Esophagus muscularis mucosa (tissue), 4 donors: ENCODE results near the gene ZDHHC8. TPM values are rescaled to one million over a fixed set of nuclear protein-coding genes. Genes with fewer than 3 reads are reported as not detected.
A peak's percentile ranks its signal among the peaks of the same experiment; 100 is the strongest.

ENCODE experiments used
- DNase-seq: peaks from one replicate; pipeline ENCODE4 v3.0.0-alpha.2; 2017; ENCODE audit errors: extremely low spot score
- H3K27ac ChIP-seq, 4 donors: fragments of 200-600 bp; sonication (generic); replicated peaks in 1 of 4; 1 replicate in 3 of 4; 2 replicates in 1 of 4; pipeline ENCODE4 v1.5.1; 2016 to 2019; ENCODE audit warnings: mild to moderate bottlenecking in 1 of 4
- H3K27me3 ChIP-seq, 4 donors: fragments of 200-600 bp; sonication (generic); one replicate each; pipeline versions ENCODE4 v1.5.1 to v1.6.0; 2016 to 2019
- H3K36me3 ChIP-seq, 4 donors: fragments of 200-600 bp; sonication (generic); one replicate each; pipeline ENCODE4 v1.5.1; 2016 to 2019
- H3K4me1 ChIP-seq, 4 donors: fragments of 200-600 bp; sonication (generic); one replicate each; pipeline ENCODE4 v1.5.1; 2016 to 2019
- H3K4me3 ChIP-seq, 4 donors: fragments of 200-600 bp; sonication (generic); 1 replicate in 2 of 4; 2 replicates in 2 of 4; pipeline ENCODE4 v1.5.1; 2016 to 2019; ENCODE audit warnings: mild to moderate bottlenecking in 4 of 4, moderate library complexity in 1 of 4
- H3K9me3 ChIP-seq, 4 donors: fragments of 200-600 bp; sonication (generic); 1 replicate in 3 of 4; 2 replicates in 1 of 4; pipeline ENCODE4 v1.5.1; 2016 to 2019
- EP300 ChIP-seq: sonication (generic); formaldehyde crosslinking; IDR thresholded peaks from one replicate; pipeline ENCODE4 v1.6.1; 2017; ENCODE audit warnings: antibody characterized with exemption
- POLR2A ChIP-seq: fragments of 450-650 bp; IDR thresholded peaks from one replicate; pipeline ENCODE4 v1.6.1; 2017; ENCODE audit warnings: antibody characterized with exemption, moderate library complexity, mild to moderate bottlenecking, low read depth
- POLR2AphosphoS5 ChIP-seq, 2 donors: sonication (generic); formaldehyde crosslinking; IDR thresholded peaks; one replicate each; pipeline ENCODE4 v1.6.1; 2017; ENCODE audit warnings: antibody characterized with exemption in 2 of 2
- WGBS: methylation state at CpG from one replicate; pipeline ENCODE4 v1.1.5; 2018; 5-methylcytosine and 5-hydroxymethylcytosine counted together
- intact Hi-C: fragments of 100-400 bp; cut with DNase I; formaldehyde crosslinking; loops from one replicate; pipeline ENCODE4 v1.15.1; 2023
- total RNA-seq, 4 donors: library from RNA; depleted of rRNA; stranded (reverse); fragments of >200 nt; gene quantifications; one replicate each; pipeline versions ENCODE4 v1.1.0 to v1.2.1, GENCODE V29; 2016
- TF ChIP-seq, protein P1 (sequence below), 3 experiments: fragments of 200-600 bp in 2 of 3; fragments of 450-650 bp in 1 of 3; sonication (generic) in 2 of 3; IDR thresholded peaks; one replicate each; pipeline ENCODE4 v1.5.1; 2017 to 2019; ENCODE audit warnings: antibody characterized with exemption in 3 of 3, mild to moderate bottlenecking in 2 of 3, moderate library complexity in 1 of 3

The ZDHHC8 gene
- total RNA-seq, 4 donors from 2014 or later = 11.8 to 33.2 (median 23.8) TPM

GRCh38 chr22:20111045-20111688 is 20.4 kb upstream of the ZDHHC8 start:
- no peak for TF ChIP-seq EP300
- TF ChIP-seq, protein P1, sequence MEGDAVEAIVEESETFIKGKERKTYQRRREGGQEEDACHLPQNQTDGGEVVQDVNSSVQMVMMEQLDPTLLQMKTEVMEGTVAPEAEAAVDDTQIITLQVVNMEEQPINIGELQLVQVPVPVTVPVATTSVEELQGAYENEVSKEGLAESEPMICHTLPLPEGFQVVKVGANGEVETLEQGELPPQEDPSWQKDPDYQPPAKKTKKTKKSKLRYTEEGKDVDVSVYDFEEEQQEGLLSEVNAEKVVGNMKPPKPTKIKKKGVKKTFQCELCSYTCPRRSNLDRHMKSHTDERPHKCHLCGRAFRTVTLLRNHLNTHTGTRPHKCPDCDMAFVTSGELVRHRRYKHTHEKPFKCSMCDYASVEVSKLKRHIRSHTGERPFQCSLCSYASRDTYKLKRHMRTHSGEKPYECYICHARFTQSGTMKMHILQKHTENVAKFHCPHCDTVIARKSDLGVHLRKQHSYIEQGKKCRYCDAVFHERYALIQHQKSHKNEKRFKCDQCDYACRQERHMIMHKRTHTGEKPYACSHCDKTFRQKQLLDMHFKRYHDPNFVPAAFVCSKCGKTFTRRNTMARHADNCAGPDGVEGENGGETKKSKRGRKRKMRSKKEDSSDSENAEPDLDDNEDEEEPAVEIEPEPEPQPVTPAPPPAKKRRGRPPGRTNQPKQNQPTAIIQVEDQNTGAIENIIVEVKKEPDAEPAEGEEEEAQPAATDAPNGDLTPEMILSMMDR (IDR thresholded peaks at IDR 0.05) = peak in 1 of 3 experiments; percentile 31
- TF ChIP-seq POLR2AphosphoS5 (IDR thresholded peaks at IDR 0.05) = no peak
- no peak for TF ChIP-seq POLR2A
- H3K27me3 ChIP-seq = no peaks in the 10 kb centered on the region
- no peaks in the 10 kb centered on the region for H3K9me3 ChIP-seq
- no peak for DNase-seq
- 64% methylated on average over 14 of the region's 14 CpGs for WGBS
- H3K36me3 ChIP-seq = peaks cover 53 to 98% (median 97%) of the 10 kb centered on the region in 4 donors
- peaks cover 10 to 18% (median 12%) of the 10 kb centered on the region in 4 donors for H3K4me1 ChIP-seq
- no peak overlapping the region for H3K4me3 ChIP-seq
- no peak overlapping the region for H3K27ac ChIP-seq
- intact Hi-C loops = no loop called here

GRCh38 chr22:20111689-20112622 is 19.6 kb upstream of the ZDHHC8 start:
- intact Hi-C loops = no loop called here
- DNase-seq = no peak
- TF ChIP-seq POLR2AphosphoS5 (IDR thresholded peaks at IDR 0.05) = no peak
- no peak for TF ChIP-seq POLR2A
- TF ChIP-seq EP300 = no peak
- TF ChIP-seq, protein P1 (IDR thresholded peaks at IDR 0.05) = no peak
- 70% methylated on average over 3 of the region's 7 CpGs for WGBS
- Histone ChIP-seq H3K36me3 (peaks cover 45 to 90% (median 89%) of the 10 kb centered on the region in 4 donors), H3K27me3 (no peaks in the 10 kb centered on the region), H3K9me3 (no peaks in the 10 kb centered on the region), H3K4me3 (no peak overlapping the region), H3K27ac (no peak overlapping the region), H3K4me1 (peaks cover 14 to 25% (median 17%) of the 10 kb centered on the region in 4 donors)

GRCh38 chr22:20112623-20113511 is 18.7 kb upstream of the ZDHHC8 start:
- Histone ChIP-seq H3K4me3 (no peak overlapping the region), H3K36me3 (peaks cover 36 to 81% (median 80%) of the 10 kb centered on the region in 4 donors), H3K27ac (peak overlapping the region in 1 of 4 donors; percentile 8), H3K27me3 (no peaks in the 10 kb centered on the region), H3K9me3 (no peaks in the 10 kb centered on the region), H3K4me1 (peaks cover 17 to 28% (median 18%) of the 10 kb centered on the region in 4 donors)
- no peak for DNase-seq
- WGBS = 81% methylated on average over 9 of the region's 26 CpGs
- TF ChIP-seq POLR2AphosphoS5 (IDR thresholded peaks at IDR 0.05) (no peak), EP300 (no peak), POLR2A (no peak)
- TF ChIP-seq, protein P1 (IDR thresholded peaks at IDR 0.05) = no peak
- intact Hi-C loops = no loop called here

DNA sequence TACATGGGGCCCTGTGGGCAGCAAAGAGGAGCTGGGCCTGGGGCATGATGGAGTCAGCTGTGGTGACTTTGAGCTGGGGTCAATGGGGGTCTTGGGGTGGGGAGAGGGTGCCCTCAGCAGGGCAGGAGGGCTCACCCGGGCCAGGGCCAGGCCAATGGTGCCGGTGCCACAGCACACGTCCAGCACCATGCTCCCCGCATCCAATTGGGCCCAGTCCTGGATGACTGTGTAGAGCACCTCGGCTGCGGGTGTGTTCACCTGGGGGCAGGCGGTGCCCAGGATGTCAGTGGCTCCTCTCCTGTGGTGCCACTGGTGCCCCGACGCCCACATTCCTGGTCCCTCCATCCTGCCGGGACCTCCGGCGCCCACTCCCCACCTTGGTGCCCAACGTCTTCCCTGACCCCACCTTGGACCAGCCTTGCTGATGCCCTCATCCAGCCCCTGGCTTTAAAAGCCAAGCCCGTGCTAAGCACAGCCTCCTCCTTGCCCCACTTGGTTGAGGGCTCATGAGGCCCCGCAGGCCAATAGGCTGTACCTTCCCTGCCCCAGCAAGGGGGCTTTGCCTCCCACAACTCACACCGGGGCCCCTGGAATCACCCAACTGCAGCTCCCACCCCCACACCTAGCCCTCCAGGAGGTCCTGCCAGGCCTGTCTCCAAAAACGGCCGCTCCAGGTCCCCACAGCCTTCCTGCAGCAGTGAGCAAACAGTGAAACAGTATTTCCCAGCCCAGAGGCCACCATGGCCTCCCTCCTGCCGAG is 17.9 kb upstream of the ZDHHC8 start:
- TF ChIP-seq, protein P1 (IDR thresholded peaks at IDR 0.05) = no peak
- no peak for TF ChIP-seq POLR2AphosphoS5 (IDR thresholded peaks at IDR 0.05)
- no peak for TF ChIP-seq POLR2A
- no peak for TF ChIP-seq EP300
- H3K27me3 ChIP-seq = no peaks in the 10 kb centered on the region
- peak overlapping the region in 1 of 4 donors; percentile 8 for H3K27ac ChIP-seq
- no peak for DNase-seq
- no peaks in the 10 kb centered on the region for H3K9me3 ChIP-seq
- peaks cover 29 to 73% (median 72%) of the 10 kb centered on the region in 4 donors for H3K36me3 ChIP-seq
- peaks cover 25 to 36% (median 27%) of the 10 kb centered on the region in 4 donors for H3K4me1 ChIP-seq
- no peak overlapping the region for H3K4me3 ChIP-seq
- 88% methylated on average over 12 of the region's 19 CpGs for WGBS
- intact Hi-C loops = no loop called here
